ENCODE data around the gene ANKRD29. TPM values are rescaled to one million over a fixed set of nuclear protein-coding genes. Genes with fewer than 3 reads are reported as not detected.

Gene ANKRD29
- total and polyA plus RNA-seq, 8 donors = 1.2 to 150 (median 10.6) TPM

GRCh38 chr18:23612434-23613090, 50.1 kb downstream of the ANKRD29 start:
- peak in 1 of 2 donors; percentile 27 for DNase-seq
- H3K9me3 ChIP-seq = no peaks in the 10 kb centered on the region
- H3K27me3 ChIP-seq = no peaks in the 10 kb centered on the region
- H3K36me3 ChIP-seq = no peaks in the 10 kb centered on the region
- intact Hi-C loops (cut with DNase I; ENCODE audit: low total_unique reads) = no loop called here
- TF ChIP-seq CTCF (IDR thresholded peaks at IDR 0.05) = no peak
- TF ChIP-seq POLR2A (IDR thresholded peaks at IDR 0.05) = no peak
- no peak for TF ChIP-seq POLR2AphosphoS5 (IDR thresholded peaks at IDR 0.05)
- no peak for TF ChIP-seq EP300 (IDR thresholded peaks at IDR 0.05)
- WGBS, 5 donors = 39 to 57% (median 44%) methylated on average over 8 of the region's 8 CpGs
- H3K4me3 ChIP-seq = no peak overlapping the region
- H3K27ac ChIP-seq = peak overlapping the region; percentile 6 to 55 (median 35)
- H3K4me1 ChIP-seq = peaks cover 14 to 44% (median 28%) of the 10 kb centered on the region in 4 donors

- 30 to 73% (median 61%) methylated on average over 5 of the region's 5 CpGs for WGBS, 5 donors
- H3K27ac ChIP-seq = peak overlapping the region in 4 of 5 donors; percentile 48 to 75 (median 54)
- intact Hi-C loops (cut with DNase I; ENCODE audit: low total_unique reads) = no loop called here
- H3K4me3 ChIP-seq = no peak overlapping the region
- TF ChIP-seq POLR2AphosphoS5 (IDR thresholded peaks at IDR 0.05) (peak in 2 of 3 donors; percentile 88 to 91), POLR2A (IDR thresholded peaks at IDR 0.05) (no peak)
- peaks cover 14 to 42% (median 27%) of the 10 kb centered on the region in 4 donors for H3K4me1 ChIP-seq
- H3K9me3 ChIP-seq = no peaks in the 10 kb centered on the region
- DNase-seq = peak in 1 of 2 donors; percentile 60
- H3K27me3 ChIP-seq = no peaks in the 10 kb centered on the region
- H3K36me3 ChIP-seq = no peaks in the 10 kb centered on the region
Measured at GRCh38 chr18:23609390-23610023, 53.2 kb downstream of the ANKRD29 start.

GRCh38 chr18:23608211-23608610, 54.5 kb downstream of the ANKRD29 start:
- Histone ChIP-seq H3K27me3 (no peaks in the 10 kb centered on the region), H3K27ac (no peak overlapping the region), H3K4me3 (no peak overlapping the region), H3K4me1 (peaks cover 14 to 42% (median 27%) of the 10 kb centered on the region in 4 donors), H3K36me3 (no peaks in the 10 kb centered on the region), H3K9me3 (no peaks in the 10 kb centered on the region)
- DNase-seq = no peak
- TF ChIP-seq CTCF (IDR thresholded peaks at IDR 0.05) (no peak), POLR2AphosphoS5 (IDR thresholded peaks at IDR 0.05) (no peak), POLR2A (IDR thresholded peaks at IDR 0.05) (no peak), EP300 (IDR thresholded peaks at IDR 0.05) (no peak)
- intact Hi-C loops (cut with DNase I; ENCODE audit: low total_unique reads) = no loop called here
- WGBS, 5 donors = 83 to 94% (median 89%) methylated on average over 2 of the region's 2 CpGs

- intact Hi-C loops (cut with DNase I; ENCODE audit: low total_unique reads) = no loop called here
- no peak overlapping the region for H3K27ac ChIP-seq
- no peaks in the 10 kb centered on the region for H3K27me3 ChIP-seq
- no peaks in the 10 kb centered on the region for H3K36me3 ChIP-seq
- H3K9me3 ChIP-seq = no peaks in the 10 kb centered on the region
- DNase-seq = peak in 1 of 2 donors; percentile 50
- H3K4me3 ChIP-seq = no peak overlapping the region
- H3K4me1 ChIP-seq = peaks cover 4 to 27% (median 17%) of the 10 kb centered on the region in 4 donors
- TF ChIP-seq POLR2AphosphoS5 (IDR thresholded peaks at IDR 0.05) (peak in 1 of 3 donors; percentile 4), CTCF (IDR thresholded peaks at IDR 0.05) (no peak), EP300 (IDR thresholded peaks at IDR 0.05) (no peak)
Measured at GRCh38 chr18:23605941-23606340, 56.8 kb downstream of the ANKRD29 start.

- intact Hi-C loops (cut with DNase I; ENCODE audit: low total_unique reads) = no loop called here
Measured at GRCh38 chr18:23599809-23600208, 62.9 kb downstream of the ANKRD29 start.

More at GRCh38 chr18:23599809-23600208, 62.9 kb downstream of the ANKRD29 start:
- Histone ChIP-seq H3K27ac (no peak overlapping the region), H3K4me3 (no peak overlapping the region), H3K27me3 (no peaks in the 10 kb centered on the region), H3K36me3 (no peaks in the 10 kb centered on the region), H3K4me1 (peaks cover 0 to 11% (median 5%) of the 10 kb centered on the region in 4 donors), H3K9me3 (no peaks in the 10 kb centered on the region)
- WGBS, 5 donors = 58 to 67% (median 64%) methylated on average over 1 of the region's 1 CpG
- TF ChIP-seq CTCF (IDR thresholded peaks at IDR 0.05) = no peak
- TF ChIP-seq POLR2A (IDR thresholded peaks at IDR 0.05) = no peak
- TF ChIP-seq POLR2AphosphoS5 (IDR thresholded peaks at IDR 0.05) = no peak
- TF ChIP-seq EP300 (IDR thresholded peaks at IDR 0.05) = no peak
- DNase-seq = no peak

All from stomach (tissue), 9 donors.